Endodermal cell (in vitro differentiated cells): Measurements from ENCODE around the gene INSYN1. TPM values are rescaled to one million over a fixed set of nuclear protein-coding genes. Genes with fewer than 3 reads are reported as not detected.

Experiments used
- DNase-seq: peaks from one replicate; pipeline ENCODE4 v3.0.0-alpha.2; 2017
- H3K27ac ChIP-seq: 2 replicates; pipeline ENCODE4 v1.5.1; 2013; ENCODE audit warnings: mild to moderate bottlenecking, low read depth, low read length, moderate library complexity
- H3K27me3 ChIP-seq: 2 replicates; pipeline ENCODE4 v1.6.1; 2013; ENCODE audit warnings: mild to moderate bottlenecking, low read length, moderate library complexity; ENCODE audit not compliant: insufficient read depth, control insufficient read depth, poor library complexity, severe bottlenecking
- H3K36me3 ChIP-seq: 2 replicates; pipeline ENCODE4 v1.7.0; 2013; ENCODE audit warnings: mild to moderate bottlenecking, low read length, moderate library complexity; ENCODE audit not compliant: control insufficient read depth, insufficient read depth
- H3K4me1 ChIP-seq: one replicate; pipeline ENCODE4 v1.7.0; 2013; ENCODE audit warnings: low read length; ENCODE audit not compliant: control insufficient read depth, insufficient read depth
- H3K4me3 ChIP-seq: 2 replicates; pipeline ENCODE4 v1.5.1; 2013; ENCODE audit warnings: mild to moderate bottlenecking, low read length, moderate library complexity
- H3K9ac ChIP-seq: 2 replicates; pipeline ENCODE4 v1.6.1; 2013; ENCODE audit warnings: mild to moderate bottlenecking, low read length, moderate library complexity; ENCODE audit not compliant: poor library complexity, severe bottlenecking; ENCODE audit errors: extremely low read depth
- H3K9me3 ChIP-seq: 2 replicates; pipeline ENCODE4 v1.6.1; 2013; ENCODE audit warnings: mild to moderate bottlenecking, low read length, moderate library complexity; ENCODE audit not compliant: control insufficient read depth
- H3K27ac Mint-ChIP-seq: 2 replicates; pipeline ENCODE4 v1.8.0; 2020; ENCODE audit warnings: mixed read lengths
- H3K27me3 Mint-ChIP-seq: 2 replicates; pipeline ENCODE4 v1.8.0; 2021; ENCODE audit warnings: mild to moderate bottlenecking, mixed read lengths; ENCODE audit not compliant: insufficient read depth
- H3K36me3 Mint-ChIP-seq: 2 replicates; pipeline ENCODE4 v1.8.0; 2020; ENCODE audit warnings: low read depth, mixed read lengths
- H3K4me1 Mint-ChIP-seq: 2 replicates; pipeline ENCODE4 v1.8.0; 2020; ENCODE audit warnings: mixed read lengths
- H3K4me3 Mint-ChIP-seq: 2 replicates; pipeline ENCODE4 v1.8.0; 2020; ENCODE audit warnings: mild to moderate bottlenecking, moderate library complexity, mixed read lengths
- H3K9me3 Mint-ChIP-seq: 2 replicates; pipeline ENCODE4 v1.8.0; 2020; ENCODE audit warnings: mild to moderate bottlenecking, mixed read lengths
- CTCF ChIP-seq: fragments of 200-600 bp; sonication (generic); conservative IDR thresholded peaks from 2 replicates; pipeline ENCODE4 v1.5.0; 2021; ENCODE audit warnings: antibody characterized with exemption, mild to moderate bottlenecking
- WGBS, 2 experiments: methylation state at CpG; one replicate each; pipeline versions ENCODE4 v1.1.5 to v1.1.7; 2013; ENCODE audit warnings: missing lambda C conversion rate in 2 of 2, mixed read lengths in 1 of 2; ENCODE audit not compliant: insufficient coverage in 1 of 2, insufficient read length in 1 of 2; 5-methylcytosine and 5-hydroxymethylcytosine counted together
- total RNA-seq, 2 donors: library from RNA; stranded (reverse); fragmentation: NEBNext Ultra II Directional in 1 of 2; extraction: Animal tissue kit (Norgen Biotek cat#: 25700) in 1 of 2; gene quantifications; 2 replicates in 1 of 2; 3 replicates in 1 of 2; pipeline ENCODE4 v1.2.1, GENCODE V29; 2021

INSYN1 gene
- total RNA-seq, 2 donors from 2014 or later, result 0.33 to 0.55 TPM

GRCh38 chr15:73748730-73749129 lies 4.4 kb downstream of the INSYN1 start:
- no peak for DNase-seq
- no peak overlapping the region for H3K27ac Mint-ChIP-seq
- TF ChIP-seq CTCF, result no peak
- 69 to 78% methylated on average over 1 to 6 of the region's 6 CpGs for whole genome bisulfite sequencing, 2 experiments
- H3K9ac ChIP-seq, result no peak overlapping the region
- peaks cover 8% of the 10 kb centered on the region for H3K4me1 ChIP-seq
- H3K4me3 ChIP-seq, result no peak overlapping the region
- H3K4me3 Mint-ChIP-seq, result no peak overlapping the region
- peaks cover 23% of the 10 kb centered on the region for H3K4me1 Mint-ChIP-seq
- H3K9me3 ChIP-seq, result no peaks in the 10 kb centered on the region
- no peaks in the 10 kb centered on the region for H3K9me3 Mint-ChIP-seq
- no peak overlapping the region for H3K27ac ChIP-seq
- H3K36me3 Mint-ChIP-seq, result no peaks in the 10 kb centered on the region
- peaks cover 84% of the 10 kb centered on the region for H3K27me3 ChIP-seq
- H3K27me3 Mint-ChIP-seq, result peaks cover 82% of the 10 kb centered on the region
- H3K36me3 ChIP-seq, result no peaks in the 10 kb centered on the region

GRCh38 chr15:73747847-73748590 lies 5.1 kb downstream of the INSYN1 start:
- no peak for TF ChIP-seq CTCF
- no peaks in the 10 kb centered on the region for H3K9me3 Mint-ChIP-seq
- no peak overlapping the region for H3K4me3 Mint-ChIP-seq
- 85 to 100% methylated on average over 4 to 9 of the region's 11 CpGs for WGBS, 2 experiments
- no peaks in the 10 kb centered on the region for H3K36me3 Mint-ChIP-seq
- DNase-seq, result no peak
- peaks cover 78% of the 10 kb centered on the region for H3K27me3 Mint-ChIP-seq
- H3K9me3 ChIP-seq, result no peaks in the 10 kb centered on the region
- H3K27ac ChIP-seq, result no peak overlapping the region
- no peaks in the 10 kb centered on the region for H3K36me3 ChIP-seq
- no peak overlapping the region for H3K4me3 ChIP-seq
- no peak overlapping the region for H3K9ac ChIP-seq
- H3K27ac Mint-ChIP-seq, result no peak overlapping the region
- H3K4me1 Mint-ChIP-seq, result peaks cover 20% of the 10 kb centered on the region
- H3K4me1 ChIP-seq, result peaks cover 10% of the 10 kb centered on the region
- peaks cover 78% of the 10 kb centered on the region for H3K27me3 ChIP-seq

GRCh38 chr15:73746883-73747282 lies 6.3 kb downstream of the INSYN1 start:
- Histone ChIP-seq H3K27ac (no peak overlapping the region), H3K9me3 (no peaks in the 10 kb centered on the region), H3K27me3 (peaks cover 79% of the 10 kb centered on the region), H3K9ac (no peak overlapping the region), H3K4me1 (peaks cover 12% of the 10 kb centered on the region), H3K4me3 (no peak overlapping the region), H3K36me3 (no peaks in the 10 kb centered on the region)
- no peak for DNase-seq
- Mint-ChIP-seq H3K27ac (no peak overlapping the region), H3K9me3 (no peaks in the 10 kb centered on the region), H3K27me3 (peaks cover 83% of the 10 kb centered on the region), H3K4me1 (peaks cover 20% of the 10 kb centered on the region), H3K36me3 (no peaks in the 10 kb centered on the region), H3K4me3 (no peak overlapping the region)
- WGBS, 2 experiments, result 63 to 86% methylated on average over 7 of the region's 7 CpGs
- TF ChIP-seq CTCF, result no peak
